HG03095 (cell line): ENCODE results near the gene AGBL1.

Source experiments
- ATAC-seq: cut with Tn5 transposase; IDR thresholded peaks from one replicate; pipeline ENCODE4 v1.9.1; 2021; ENCODE audit warnings: moderate library complexity; ENCODE audit not compliant: unreplicated experiment

Gene AGBL1

DNA sequence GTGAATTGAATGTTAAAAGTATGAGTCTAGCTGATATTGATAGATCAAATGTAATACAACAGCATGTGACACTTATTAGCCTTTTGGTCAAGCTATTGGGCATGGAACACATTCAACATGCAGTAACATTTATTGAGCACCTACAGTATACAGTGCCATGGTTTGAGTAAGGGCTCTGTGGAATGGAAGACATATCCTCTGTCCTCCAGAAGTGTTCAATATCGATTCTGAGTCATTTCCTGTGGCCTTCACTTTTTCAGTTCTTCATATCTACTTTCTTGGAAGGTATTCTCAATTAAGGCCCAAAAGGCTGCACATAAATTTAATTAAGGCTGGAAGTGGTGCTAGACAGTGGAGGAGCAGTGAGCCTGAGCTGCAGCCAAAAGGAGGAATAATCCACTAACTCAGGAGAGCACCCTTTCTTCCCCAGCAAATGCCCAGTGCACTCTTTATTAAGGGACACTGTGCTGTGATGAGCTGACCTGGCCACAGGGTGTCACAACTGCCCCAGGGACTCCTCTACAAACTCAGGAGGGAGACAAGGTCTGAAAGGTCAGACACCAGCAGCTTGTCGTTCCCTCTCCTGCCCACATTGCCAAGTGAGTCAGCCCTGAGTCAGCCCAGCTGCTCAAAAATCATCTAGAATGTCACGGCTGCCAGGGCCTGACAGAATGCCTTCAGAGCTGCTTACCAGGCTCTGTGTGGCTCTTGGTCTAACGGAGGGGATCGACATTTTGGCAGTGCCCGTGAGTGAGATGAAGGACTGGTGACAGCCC lies 544.8 kb downstream of the AGBL1 start:
- no peak for ATAC-seq

DNA sequence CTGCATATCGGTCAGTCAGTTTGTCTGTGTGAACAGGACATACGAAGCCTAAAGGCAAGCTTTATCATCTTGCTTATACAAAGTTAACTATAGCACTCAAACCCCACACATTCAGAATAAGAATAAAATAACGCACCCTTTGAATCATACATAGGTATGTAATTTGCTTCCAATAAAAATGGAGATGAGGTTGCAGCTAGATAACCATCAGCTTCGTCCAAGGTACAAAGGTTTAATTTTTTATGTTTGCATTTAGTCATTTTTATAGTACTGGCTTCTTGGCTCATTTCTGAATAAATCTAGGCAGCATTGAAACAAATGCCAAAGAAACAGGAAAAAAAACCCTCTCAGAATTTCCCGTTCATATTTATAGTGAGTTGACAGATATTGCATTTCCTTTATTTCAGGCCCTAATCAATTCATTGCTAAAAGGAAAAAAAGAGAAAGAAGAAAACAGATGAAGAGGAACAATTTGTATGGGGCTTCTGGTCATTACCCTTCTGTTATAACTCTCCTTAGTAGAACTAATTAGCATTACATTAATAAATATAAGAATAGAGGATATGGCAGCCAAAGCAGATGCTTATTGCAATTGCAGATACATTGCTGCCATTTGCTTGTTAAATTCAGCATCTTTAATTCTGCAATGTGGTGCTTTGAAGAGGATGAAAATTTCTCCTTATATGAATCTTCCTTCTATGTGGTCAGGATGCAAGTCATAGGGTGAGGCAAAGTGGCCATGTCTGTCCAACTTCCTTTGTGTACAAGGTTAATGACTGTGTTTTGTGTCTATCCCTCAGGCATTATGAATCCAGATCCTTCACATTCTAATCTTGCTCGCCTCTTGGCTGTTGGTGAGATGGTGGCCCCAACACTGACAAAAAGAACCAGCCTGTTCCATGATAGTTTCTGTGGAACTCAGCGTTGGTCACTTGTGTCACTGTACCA lies 550.0 kb downstream of the AGBL1 start:
- ATAC-seq = no peak

DNA sequence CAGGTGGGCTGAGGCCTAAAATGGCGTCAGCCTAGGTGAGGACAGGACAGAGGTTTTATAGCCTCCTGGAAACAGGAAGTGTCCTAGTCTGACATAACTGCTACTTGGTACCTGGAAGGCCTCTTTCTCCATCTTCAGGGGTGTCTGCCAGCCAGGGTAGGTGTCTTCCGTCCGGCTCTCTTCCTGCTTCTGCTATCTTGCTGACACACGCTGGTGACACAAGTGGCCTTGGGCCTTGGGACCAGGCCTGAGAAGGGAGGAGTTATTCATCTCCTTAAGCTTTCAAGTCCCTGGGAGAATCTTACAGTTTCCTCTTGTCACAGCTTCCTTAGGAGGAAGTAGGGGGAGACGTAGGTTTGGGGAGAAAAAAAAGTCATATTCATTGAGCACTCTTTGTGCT lies 551.3 kb downstream of the AGBL1 start:
- ATAC-seq = no peak

DNA sequence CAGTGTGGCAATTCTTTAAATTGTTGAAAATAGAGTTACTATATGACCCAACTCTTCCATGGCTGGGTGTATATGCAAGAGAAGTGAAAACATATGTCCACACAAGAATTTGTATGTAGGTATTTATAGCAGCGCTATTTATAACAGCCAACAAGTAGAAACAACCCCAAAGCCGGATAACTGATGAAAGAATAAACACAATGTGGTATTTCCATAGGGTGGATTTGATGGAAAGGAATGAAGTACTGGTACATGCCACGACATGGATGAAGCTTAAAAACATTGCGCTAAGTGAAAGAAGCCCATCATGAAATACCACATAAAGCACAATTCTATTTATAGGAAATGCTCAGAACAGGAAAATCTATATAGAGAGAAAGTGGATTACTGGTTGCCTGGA lies 554.5 kb downstream of the AGBL1 start:
- no peak for ATAC-seq

DNA sequence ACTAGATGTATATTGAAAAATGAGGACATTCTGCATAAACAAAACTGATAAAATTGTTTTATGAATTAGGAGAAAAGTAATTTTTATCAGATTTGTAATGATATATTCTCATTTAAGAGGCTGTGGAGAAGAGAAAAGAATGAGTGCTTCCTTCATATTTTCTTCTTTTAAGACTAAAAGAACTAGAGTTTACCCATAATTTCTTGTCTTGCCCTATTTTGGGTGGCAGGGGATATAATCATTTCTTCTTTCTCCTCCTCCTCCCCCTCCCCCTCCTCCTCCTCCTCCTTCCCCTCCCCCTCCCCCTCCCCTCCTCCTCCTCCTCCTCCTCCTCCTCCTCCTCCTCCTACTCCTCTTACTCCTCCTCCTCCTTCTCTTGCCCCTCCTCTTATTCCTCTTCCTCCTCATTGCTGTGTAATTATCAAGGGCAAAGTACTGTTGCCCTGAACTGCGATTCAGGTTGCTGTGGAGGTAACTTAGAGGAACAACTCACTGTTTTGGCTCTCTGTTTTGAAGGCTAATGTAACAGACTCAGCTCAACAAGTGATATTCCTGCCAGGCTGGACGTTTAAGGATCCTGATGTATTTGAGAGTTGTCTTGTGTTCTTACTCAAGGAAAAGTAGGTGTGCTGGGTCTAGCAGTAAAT lies 555.4 kb downstream of the AGBL1 start:
- ATAC-seq = no peak

DNA sequence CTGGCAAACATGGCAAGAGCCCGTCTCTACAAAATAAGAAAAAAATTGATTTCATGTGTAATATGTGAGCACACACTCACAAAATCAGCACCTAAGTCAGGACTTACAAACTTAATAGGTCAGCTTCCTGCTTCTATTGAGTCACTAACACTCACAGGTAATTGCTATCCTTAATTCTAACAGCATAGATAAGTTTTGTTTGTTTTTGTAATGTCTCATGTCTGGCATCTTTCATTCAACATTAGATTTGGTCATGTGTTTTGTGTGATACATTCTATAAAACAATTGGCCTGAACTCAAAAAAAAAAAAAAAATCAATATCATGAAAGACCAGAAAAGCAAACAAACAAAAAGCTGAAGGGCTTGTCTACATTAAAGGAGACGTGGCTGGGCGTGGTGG lies 564.7 kb downstream of the AGBL1 start:
- no peak for ATAC-seq

DNA sequence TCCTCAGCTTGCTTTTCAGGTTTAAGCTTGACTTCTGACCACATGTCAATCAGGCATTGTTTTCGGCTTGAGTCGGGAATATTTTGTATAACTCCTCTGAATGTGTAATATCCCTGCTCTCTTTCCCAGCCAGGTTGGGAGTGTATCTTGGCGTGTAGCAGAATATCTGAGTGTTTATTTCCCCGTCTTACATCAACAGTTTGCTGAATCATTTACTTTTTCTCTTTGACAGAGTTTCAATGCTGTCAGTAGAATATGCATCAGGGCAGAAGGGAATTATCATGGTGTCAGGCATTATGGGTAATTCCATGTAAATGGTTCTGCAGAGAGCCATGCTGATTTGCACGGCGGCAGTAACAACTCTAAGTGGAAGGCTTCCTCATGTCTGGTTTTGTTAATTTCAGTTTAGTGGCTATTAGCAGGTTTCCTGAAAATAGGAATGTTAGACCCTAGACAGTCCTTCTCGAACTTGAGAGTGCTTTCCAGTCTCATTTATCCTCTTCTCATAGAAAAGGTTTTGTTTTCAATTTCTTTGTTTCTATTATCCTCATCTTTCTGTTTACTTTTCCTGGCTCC lies 566.3 kb downstream of the AGBL1 start:
- no peak for ATAC-seq

DNA sequence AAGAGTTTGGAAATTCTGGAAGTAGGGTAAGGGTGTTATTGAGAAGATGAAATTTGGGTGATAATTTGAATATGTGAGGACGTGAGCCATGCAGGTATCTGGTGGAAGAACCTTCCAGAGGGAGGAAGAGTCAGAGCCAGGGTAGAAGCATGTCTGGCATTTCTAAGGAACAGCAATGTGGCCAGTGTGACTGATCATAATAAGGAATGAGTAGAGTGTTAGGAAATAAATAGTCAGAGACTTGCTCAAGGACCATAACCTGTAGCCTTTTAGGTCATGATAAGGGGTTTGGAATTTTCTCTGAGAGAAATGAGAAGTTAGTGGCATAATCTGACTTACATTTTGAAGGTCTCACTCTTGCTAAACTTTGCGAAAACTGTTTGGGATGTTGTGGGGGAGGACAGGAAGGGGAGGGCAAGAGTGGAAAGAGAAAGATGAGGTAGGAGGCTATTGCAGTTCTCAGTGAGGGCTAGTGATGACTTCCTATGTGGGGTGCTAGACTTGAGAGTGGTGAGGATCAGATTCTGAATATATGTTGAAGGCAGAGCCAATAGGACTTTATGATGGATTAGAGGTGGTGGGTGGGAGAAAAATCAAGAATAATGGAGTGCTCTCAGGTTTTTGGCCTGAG lies 568.3 kb downstream of the AGBL1 start:
- ATAC-seq = no peak

DNA sequence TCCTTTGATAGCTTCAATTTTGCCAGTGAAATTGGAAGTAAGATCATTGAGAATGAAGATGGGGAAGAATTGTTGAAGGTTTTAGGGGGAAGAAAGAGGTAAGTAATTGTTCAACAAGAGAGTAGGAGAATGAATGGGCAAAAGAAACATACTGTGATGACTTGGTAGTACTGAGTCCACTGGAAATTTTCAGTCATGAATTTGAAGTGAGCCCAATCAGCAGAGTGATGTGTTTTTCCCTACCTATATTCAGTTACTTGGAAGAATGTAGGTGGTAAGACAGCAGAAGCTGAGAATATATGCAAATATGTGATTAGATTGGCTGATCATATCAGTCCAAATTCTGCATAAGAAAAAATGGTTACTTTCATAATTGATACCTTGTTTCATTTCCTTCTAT lies 569.6 kb downstream of the AGBL1 start:
- ATAC-seq = no peak

DNA sequence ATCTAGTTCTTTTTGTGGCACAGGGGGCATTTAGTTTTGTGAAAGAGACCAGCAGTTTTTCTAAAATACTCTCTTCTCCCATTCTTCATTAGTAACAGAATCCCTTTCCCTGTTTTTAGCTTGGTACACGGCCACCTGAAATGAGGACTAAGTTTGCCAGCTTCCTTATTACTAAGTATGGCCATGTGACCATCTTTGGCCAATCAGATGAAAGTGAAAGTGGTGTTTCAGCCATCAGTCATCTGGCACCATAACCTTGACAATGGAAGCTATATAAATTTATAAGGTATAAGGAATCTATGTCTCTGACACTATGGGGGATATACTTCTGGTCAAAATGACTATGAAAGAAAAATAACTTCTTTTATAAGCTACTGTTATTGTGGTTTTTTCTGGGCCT lies 570.4 kb downstream of the AGBL1 start:
- ATAC-seq = no peak

DNA sequence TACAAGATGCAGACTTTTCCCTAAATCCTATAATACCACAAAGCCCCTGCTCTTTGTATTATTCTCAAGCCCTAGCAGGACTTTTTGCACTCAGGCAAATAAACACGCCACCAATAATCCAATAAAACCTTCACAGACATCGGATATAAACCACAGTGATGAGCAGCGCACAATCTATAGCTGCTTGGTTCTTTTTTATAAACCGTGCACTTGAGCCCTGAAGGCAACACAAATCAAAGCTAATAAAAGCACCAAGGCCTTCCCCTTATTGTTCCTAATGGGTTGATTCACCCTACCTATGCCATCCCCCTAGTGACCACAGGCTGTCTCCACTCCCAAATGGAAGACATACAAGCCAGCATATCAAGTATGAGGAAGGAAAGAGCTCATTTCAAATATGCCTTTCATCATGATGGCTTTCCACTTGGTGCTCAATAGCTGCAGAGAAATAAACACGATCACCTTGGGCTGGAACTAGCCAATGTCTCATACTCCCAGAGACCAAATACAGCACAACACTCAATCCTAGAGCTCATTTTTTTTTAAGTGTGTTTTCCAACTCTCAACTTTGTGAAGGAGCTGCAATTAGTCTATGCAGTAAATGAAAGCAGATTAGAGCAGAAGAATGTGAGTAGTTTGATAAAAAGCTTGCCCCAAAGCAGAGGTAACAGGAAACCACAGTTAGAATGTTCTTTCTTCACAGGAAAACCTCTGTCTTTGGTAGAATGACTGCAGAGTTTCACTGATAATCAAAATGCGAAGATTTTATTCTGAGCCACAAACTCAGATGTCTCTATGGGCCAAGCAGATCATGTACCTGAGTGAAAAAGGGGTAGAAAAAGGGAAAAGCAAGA lies 573.9 kb downstream of the AGBL1 start:
- ATAC-seq = no peak

DNA sequence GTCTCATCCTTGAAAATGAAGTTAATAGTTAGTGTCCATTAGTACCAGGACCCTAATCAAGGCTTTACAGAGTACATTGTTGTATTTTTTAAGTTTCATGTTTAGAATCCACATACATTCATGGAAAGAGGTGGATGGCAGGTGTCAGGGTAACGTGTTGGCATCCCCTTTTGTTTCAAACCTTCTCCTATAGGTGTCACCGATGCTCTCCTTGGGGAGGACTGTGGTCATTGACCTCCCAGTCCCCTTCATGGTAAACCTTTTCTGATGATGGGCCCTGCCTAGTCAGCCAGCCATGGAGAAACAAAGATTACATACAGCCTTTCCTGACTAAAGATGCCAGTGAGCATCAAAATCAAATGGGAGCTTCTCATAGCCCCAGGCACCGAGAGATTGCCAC lies 574.8 kb downstream of the AGBL1 start:
- no peak for ATAC-seq

DNA sequence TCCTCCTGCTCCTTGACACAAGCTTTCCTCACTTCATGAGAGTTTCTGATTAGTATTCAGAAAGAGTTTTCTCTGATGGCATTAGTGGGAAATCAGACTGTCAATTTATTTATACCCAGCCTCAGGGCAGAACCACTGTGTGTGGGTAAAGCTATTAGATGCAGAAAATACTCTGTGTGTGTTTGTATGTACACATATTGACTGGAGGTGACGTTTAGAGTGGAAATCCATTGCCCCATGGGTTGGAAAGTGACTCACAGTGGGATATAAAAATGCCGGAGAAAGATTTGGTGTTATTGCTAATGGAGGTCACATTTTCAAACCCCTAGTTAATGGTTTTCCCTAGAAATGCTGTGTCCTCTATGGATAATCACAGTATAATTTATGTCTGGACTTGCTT lies 577.6 kb downstream of the AGBL1 start:
- ATAC-seq = no peak

DNA sequence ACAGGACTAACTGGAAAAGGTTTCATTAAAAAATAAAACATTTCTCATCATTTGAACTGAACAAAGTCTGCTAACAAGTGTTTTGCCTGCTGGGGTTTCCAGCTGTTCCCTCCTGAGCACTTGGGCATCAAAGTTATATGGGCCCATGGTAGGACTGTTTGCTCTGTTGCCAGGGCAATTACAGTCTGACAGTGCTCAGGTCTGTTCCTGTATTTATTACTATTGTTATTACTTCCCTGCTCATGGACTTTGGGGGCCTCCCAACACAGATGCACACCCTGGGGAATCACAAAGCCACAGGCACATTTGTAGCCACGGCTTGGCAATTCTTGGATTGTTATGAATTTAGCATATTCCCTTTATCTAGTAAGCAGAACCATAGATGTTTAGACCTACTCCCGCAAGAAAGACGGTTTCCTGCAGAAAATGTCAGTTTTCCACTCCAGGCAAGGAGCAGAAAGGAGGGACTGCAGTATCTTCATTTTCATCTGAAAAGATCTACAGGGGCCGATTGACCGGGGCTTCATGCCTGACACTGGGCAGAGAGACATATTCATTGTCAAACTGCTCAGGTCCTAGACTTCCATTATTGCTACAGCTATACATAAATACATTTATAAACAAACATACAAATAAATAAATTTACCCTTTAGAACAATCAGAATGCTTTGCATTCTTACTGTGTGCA lies 580.2 kb downstream of the AGBL1 start:
- no peak for ATAC-seq

DNA sequence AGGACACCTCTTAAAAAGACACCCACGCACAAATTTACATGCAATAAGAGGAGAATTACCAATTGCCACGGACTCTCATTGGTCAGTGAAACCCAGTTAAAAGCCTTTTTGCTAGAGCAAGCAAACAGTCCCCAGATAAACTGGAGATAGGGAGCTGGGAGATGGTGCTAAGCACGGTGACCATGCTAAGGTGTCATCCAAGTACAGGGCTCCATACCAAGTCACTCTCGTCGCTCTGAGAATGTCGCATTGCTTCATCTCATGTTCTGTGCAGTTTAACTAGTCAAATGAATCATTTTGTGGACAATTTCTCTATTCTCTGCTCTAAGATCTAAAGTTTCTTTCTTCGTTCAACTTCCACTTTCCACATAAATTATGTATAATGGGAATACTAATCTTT lies 581.9 kb downstream of the AGBL1 start:
- no peak for ATAC-seq

DNA sequence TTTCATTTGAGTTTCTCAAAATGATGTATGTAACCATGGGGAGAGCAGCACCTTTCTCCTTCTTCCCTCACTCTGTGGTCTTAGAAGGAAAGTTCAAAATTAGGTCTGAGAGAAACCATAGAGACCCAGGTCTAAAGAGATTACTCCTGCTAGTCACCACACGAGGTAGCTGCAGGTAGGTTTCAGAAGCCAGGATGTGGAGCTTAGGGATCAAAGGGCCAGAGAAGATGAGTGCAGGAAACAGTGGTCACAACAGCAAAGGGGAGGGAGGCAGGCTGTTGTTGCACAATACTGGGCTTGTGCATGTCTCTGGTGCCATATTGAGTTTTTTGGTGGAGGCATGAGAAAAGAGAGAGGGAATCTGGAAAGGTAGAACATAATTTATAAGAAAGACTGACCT lies 583.6 kb downstream of the AGBL1 start:
- no peak for ATAC-seq

DNA sequence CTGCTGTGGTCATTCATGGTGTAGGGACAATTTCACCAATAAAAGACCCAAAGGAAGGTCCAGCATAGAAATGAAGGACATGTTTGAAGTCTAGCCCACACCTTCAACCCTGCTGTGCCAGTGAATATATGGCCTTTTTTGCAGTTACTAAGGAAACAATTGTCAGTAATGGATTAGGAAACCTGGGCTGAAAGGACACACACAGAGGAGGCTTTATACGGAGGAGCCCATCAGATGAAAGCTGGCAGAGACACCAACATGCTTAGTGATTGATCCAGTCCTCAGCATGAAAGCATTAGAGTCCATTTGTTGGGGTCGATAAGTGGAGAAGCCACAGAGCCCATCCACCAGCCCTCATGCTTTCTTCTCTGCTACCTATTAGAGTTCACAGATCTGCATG lies 584.3 kb downstream of the AGBL1 start:
- no peak for ATAC-seq

DNA sequence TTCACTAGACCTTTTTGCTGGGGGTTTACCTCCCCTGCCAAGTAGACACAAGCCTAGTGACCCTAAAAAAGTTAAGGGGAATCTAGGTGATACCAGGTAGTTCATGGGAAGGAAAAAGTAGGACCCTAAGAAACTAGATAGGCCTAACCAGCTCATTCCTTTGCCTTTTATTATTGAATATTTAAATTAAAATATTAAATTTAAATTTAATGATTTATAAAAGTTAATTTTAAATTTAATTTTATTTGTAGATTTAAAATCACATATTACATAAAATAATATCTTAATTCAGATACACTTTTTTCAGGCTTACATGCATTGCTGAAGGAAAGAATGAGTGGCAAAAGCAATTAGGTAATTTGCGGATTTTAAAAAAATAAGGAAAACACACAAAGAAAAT lies 584.9 kb downstream of the AGBL1 start:
- ATAC-seq = no peak

DNA sequence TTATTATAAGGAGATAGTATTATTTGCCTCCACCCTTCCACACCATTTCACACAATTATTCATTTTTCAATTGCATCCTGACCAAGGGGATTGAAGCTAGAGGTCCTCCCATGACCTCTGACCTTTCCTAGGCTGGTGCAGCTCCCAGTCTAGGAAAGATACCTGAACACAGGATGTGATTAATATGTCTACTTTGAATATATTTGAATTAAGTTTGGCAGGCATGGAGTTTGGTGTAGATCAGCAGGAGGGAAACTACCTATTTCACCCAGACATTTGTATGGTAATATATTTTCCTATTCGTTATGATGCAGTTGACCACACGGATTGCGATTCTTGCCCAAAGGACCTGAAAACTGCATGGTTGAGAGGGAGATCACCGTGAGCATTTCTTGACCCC lies 596.3 kb downstream of the AGBL1 start:
- ATAC-seq = no peak
